Measurements from ENCODE around the gene POU2AF2. TPM values are rescaled to one million over a fixed set of nuclear protein-coding genes. Genes with fewer than 3 reads are reported as not detected.

POU2AF2 gene
- total RNA-seq, 4 donors from 2014 or later: not detected

- H3K27me3 ChIP-seq: peaks cover 0 to 15% (median 0%) of the 10 kb centered on the region in 4 donors
- 13 to 55% methylated on average over 1 to 18 of the region's 57 CpGs for WGBS, 2 donors
- peaks cover 0 to 10% (median 0%) of the 10 kb centered on the region in 3 donors for H3K36me3 ChIP-seq
- peak within 1 kb of the TSS; percentile 79 to 94 (median 90) for H3K27ac ChIP-seq
- no peaks in the 10 kb centered on the region for H3K9me3 ChIP-seq
- no peak for DNase-seq
- peak within 1 kb of the TSS; percentile 56 to 82 (median 70) for H3K4me3 ChIP-seq
- TF ChIP-seq CTCF (IDR thresholded peaks at IDR 0.05): no peak
- TF ChIP-seq POLR2A (IDR thresholded peaks at IDR 0.05): no peak
- intact Hi-C loops (cut with DNase I): loop anchor here (5.0 kb wide), 1 partner anchor 119 kb away; no protein-coding TSS in a partner anchor
- peaks cover 27 to 57% (median 33%) of the 10 kb centered on the region in 3 donors for H3K4me1 ChIP-seq
These were observed 53.0 kb downstream of the POU2AF2 start, which contains the start of gene POU2AF3 for GRCh38 chr11:111298413-111299100. Gene POU2AF3 (plus strand): TSS chr11:111298546. CDS start chr11:111298582, 36 bp downstream.

DNA sequence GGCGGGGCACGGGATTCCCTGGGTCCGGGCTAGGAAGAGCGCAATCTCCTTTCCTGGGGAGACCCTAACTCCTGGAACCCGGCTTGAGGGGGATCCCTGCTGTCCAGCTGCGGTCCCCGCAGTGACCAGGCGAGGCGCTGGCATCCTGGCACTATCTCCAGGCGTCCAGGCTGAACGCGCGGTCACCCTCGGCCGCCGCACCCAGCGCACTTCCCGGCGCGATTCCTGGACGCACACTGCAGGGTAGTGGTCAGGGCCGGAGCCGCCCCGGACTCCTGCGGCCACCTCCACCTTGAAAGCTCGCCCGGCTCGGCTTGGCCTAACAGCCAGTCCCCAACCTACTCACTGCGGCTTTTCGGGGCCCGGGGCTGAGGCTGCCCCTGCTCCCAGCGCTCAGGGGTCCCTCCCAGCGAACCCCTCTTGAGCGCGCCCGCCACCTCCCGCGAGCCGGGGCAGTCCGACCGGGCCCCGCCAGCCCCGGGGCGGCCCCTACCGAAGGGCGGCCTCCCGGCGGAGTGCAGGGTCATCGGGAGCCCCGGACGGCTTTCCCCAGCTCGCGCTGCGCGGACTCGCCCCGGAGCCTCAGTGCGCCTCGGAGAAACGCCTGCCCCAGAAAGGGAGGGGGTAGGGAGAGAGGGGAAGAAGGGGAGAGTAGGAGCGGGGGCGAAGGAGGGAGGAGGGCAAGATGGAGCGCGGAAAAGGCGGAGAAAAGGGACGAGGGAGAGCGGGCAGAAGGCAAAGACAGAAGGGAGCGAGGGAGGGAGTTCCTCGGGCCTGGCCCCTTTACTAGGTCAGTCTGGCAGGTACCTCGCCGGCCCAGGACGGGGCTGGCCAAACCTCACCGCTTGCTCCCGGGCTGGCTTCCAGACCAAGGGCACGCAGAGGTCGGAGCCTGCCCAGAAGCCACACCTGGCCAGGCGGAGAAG lies 53.8 kb downstream of the POU2AF2 start:
- H3K27ac ChIP-seq: peak overlapping the region; percentile 79 to 94 (median 90)
- no peaks in the 10 kb centered on the region for H3K9me3 ChIP-seq
- peaks cover 27 to 66% (median 33%) of the 10 kb centered on the region in 3 donors for H3K4me1 ChIP-seq
- H3K4me3 ChIP-seq: peak overlapping the region; percentile 56 to 82 (median 70)
- peaks cover 0 to 15% (median 0%) of the 10 kb centered on the region in 4 donors for H3K27me3 ChIP-seq
- 0 to 3% methylated on average over 7 to 28 of the region's 77 CpGs for WGBS, 2 donors
- peaks cover 0 to 10% (median 0%) of the 10 kb centered on the region in 3 donors for H3K36me3 ChIP-seq
- DNase-seq: no peak
- intact Hi-C loops (cut with DNase I): loop anchor here (5.0 kb wide), 1 partner anchor 118 kb away; no protein-coding TSS in a partner anchor
- peak in 5 of 6 experiments; percentile 21 to 57 (median 34) for TF ChIP-seq CTCF (IDR thresholded peaks at IDR 0.05)
- TF ChIP-seq POLR2A (IDR thresholded peaks at IDR 0.05): no peak

GRCh38 chr11:111300569-111300968 lies 55.0 kb downstream of the POU2AF2 start:
- peaks cover 27 to 66% (median 33%) of the 10 kb centered on the region in 3 donors for H3K4me1 ChIP-seq
- 94 to 95% methylated on average over 3 to 6 of the region's 9 CpGs for WGBS, 2 donors
- H3K27ac ChIP-seq: peak overlapping the region; percentile 4 to 92 (median 30)
- no peak overlapping the region for H3K4me3 ChIP-seq
- H3K27me3 ChIP-seq: peaks cover 0 to 15% (median 0%) of the 10 kb centered on the region in 4 donors
- no peak for DNase-seq
- no peak for TF ChIP-seq POLR2A (IDR thresholded peaks at IDR 0.05)
- no peak for TF ChIP-seq CTCF (IDR thresholded peaks at IDR 0.05)
- intact Hi-C loops (cut with DNase I): no loop called here
- peaks cover 0 to 10% (median 0%) of the 10 kb centered on the region in 3 donors for H3K36me3 ChIP-seq
- H3K9me3 ChIP-seq: no peaks in the 10 kb centered on the region

- intact Hi-C loops (cut with DNase I): no loop called here
- DNase-seq: no peak
- Histone ChIP-seq H3K27me3 (peaks cover 0 to 15% (median 0%) of the 10 kb centered on the region in 4 donors), H3K27ac (peak overlapping the region; percentile 4 to 92 (median 30)), H3K4me1 (peaks cover 27 to 71% (median 33%) of the 10 kb centered on the region in 3 donors), H3K4me3 (no peak overlapping the region), H3K9me3 (no peaks in the 10 kb centered on the region), H3K36me3 (peaks cover 0 to 10% (median 0%) of the 10 kb centered on the region in 3 donors)
- 61 to 78% methylated on average over 5 of the region's 5 CpGs for WGBS, 2 donors
- TF ChIP-seq POLR2A (IDR thresholded peaks at IDR 0.05) (no peak), CTCF (IDR thresholded peaks at IDR 0.05) (no peak)
These were observed 55.7 kb downstream of the POU2AF2 start for GRCh38 chr11:111301004-111301841.

Measured in esophagus squamous epithelium (tissue), 5 donors.